HG03280 (cell line): Measurements from ENCODE around the gene HTR3B.
"Not testable (repeated sequence)": the region's sequence is repeated elsewhere in the genome, so short reads cannot be mapped to it uniquely, and the experiment has no call there.

Experiments used
- ATAC-seq: cut with Tn5 transposase; IDR thresholded peaks from one replicate; pipeline ENCODE4 v1.9.1; 2021; ENCODE audit warnings: mild to moderate bottlenecking, moderate library complexity; ENCODE audit not compliant: unreplicated experiment

Gene HTR3B

DNA sequence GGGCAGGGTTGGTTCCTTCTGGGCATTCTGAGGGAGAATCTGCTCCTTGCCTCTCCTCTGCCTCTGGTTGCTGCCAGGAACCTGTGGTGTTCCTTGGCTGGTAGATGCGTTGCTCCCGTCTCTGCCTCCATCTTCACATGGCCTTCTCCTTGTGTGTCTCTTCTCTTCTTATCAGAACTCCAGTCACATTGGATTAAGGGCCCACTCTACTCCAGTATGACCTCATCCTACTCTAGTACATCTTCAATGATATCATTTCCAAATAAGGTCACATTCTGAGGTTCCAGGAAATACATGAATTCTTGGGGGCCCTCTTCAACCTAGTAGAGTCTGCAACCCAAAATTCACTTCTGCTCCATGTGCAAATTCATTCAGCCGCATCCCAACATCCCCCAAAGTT lies 33.3 kb downstream of the HTR3B start:
- no peak for ATAC-seq

DNA sequence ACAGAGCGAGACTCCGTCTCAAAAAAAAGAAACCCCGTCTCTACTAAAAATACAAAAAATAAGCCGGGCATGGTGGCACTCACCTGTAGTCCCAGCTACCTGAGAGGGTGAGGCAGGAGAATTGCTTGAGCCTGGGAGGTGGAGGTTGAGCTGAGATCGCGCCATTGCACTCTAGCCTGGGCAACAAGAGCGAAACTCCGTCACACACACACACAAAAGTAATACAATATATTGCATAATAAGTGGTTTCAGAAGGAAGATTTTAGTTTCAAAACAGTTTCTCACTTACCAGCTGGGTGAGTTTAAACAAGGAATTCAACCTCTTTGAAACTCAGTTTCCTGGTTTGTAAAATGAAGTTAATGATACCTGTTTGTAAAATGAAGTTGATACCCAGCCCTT lies 37.7 kb downstream of the HTR3B start:
- no peak for ATAC-seq

DNA sequence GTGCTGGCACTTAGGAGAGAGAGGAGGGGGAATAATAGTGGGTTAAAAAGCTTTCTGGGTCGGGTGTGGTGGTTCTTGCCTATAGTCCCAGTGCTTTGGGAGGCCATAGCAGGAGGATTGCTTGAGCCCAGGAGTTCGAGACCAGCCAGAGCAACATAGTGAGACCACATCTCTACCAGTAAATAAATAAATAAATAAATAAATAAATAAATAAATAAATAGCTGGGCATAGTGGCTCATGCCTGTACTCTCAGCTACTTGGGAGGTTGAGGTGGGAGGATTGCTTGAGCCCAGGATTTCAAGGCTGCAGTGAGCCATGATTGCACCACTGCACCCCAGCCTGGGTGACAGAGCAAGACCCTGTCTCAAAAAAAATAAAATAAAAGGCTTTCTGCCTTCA lies 41.6 kb downstream of the HTR3B start:
- not testable (repeated sequence) for ATAC-seq

DNA sequence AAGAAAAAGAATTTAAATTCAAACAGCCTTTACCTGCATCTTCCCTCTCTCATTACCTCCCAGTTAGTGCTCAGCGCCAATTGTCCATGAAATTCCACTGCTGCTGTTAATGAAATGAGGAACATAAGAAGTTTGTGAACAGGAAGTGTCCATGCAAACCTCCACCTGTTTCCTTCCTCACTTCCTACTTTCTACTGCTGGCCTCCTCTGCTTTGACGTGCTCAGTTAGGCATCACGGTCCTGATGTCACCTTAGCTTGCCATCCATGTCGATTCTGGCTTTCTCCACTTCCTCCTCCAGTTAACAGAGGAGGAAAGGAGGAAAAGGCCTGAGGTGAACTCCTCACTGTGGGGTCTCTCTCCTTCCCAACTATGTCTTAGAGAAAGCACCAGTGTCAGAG lies 43.4 kb downstream of the HTR3B start:
- ATAC-seq, result no peak

DNA sequence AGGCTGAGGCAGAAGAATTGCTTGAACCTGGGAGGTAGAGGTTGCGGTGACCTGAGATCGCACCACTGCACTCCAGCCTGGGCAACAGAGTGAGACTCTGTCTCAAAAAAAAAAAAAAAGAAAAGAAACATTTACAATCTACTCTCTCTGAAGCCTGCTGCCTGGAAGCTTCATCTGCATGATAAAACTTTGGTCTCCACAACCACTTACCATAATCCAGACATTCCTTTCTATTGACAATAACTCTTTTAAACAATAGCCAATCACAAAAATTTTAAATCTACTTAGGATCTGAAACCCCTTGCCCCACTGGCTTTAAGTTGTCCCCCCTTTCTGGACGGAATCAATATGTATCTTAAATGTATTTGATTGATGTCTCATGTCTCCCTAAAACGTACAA lies 45.3 kb downstream of the HTR3B start:
- ATAC-seq, result no peak

DNA sequence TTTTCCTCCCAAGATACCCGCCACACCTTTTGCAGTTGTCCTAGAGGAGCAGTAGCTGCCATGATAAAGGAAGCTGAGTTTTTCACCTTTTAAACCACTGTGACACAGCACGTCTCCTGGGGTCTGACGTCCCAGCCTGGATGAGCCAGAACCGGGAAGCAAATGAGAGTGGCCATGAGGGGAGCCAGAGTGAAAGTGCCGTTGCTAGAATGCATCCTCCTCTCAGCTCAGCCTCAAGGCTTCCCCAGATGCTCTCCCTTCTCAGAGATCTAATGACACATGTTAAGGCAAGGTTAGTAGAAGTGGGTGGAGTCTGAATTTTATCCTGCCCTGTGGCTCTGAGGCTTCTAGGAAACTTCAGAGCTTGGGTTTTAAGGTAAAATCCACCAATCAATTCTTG lies 46.9 kb downstream of the HTR3B start:
- ATAC-seq, result no peak

DNA sequence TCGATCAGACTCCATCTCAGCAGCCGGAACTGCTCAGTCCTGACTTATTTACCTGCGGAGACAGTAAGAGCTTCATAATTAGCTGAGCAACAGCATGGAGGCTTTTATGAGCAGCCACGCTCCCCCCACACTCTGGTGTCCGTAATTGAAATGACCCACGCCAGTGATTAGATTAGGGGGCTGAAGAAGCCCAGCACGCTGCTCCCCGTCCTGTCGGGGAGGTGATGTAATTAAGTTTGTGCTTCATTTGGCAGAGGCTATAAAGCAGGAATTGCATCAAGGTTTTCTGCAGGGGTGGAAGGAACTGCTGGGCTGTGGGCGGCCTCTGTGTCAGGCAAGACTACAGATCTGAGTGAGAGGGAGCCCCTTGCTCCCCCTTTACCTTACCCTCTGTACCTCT lies 47.5 kb downstream of the HTR3B start:
- no peak for ATAC-seq

DNA sequence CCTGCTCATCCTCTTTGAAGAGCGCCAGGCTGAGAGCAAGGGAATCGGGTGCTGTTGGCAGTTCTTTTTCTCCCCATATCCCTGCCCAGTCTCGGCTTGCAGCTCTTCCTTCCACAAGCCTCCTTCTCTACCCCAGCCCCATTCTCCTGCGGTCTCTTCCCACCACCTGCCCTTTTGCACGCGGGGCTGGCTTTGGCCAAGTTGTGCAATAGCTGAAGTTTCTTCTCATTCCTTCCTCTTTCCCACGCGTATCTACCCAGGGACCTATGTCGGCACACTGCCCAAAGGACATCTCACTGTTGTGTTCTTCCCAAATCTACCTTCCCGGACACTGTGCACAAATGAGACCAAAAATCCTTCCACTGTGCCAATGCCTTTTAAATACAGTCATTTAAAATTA lies 48.0 kb downstream of the HTR3B start:
- no peak for ATAC-seq

DNA sequence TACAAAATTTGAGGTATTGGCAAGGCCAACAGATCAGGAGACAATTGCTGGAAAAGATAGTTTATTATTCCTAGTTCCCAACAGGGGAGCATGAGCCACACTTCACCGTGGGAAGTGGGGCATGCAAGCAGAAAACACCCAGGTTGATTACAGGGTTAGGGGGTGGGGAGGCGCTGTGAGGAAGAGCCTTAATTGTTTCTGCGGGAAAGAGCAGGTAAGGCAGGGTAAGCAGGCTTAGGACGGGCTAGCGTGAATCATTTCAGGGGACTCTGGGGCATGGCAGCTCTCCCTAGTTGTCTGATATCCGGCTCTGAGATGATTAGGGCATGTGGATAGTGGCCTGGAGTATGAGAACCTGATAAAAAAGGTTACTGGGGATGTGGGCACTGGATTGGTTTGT lies 49.6 kb downstream of the HTR3B start:
- ATAC-seq, result no peak

DNA sequence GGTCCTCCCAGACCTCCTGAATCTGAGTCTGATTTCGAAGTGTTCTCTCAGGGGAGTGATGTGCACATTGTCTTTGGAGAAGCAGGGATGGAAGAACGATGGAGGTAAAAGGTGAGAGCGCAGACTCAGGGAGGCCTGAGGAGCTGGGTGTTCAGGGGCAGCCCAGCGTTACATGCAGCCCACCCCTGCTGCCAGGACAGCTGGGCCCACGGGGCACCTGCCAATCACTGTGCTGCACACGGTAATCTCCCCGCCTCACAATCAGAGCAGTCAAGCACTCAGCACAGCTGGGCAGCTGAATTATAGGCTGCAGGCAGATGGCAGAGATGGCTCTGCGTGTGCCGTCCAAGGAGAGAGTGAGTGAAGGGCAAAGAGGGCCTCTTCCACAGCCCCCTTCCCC lies 52.4 kb downstream of the HTR3B start:
- ATAC-seq, result no peak

DNA sequence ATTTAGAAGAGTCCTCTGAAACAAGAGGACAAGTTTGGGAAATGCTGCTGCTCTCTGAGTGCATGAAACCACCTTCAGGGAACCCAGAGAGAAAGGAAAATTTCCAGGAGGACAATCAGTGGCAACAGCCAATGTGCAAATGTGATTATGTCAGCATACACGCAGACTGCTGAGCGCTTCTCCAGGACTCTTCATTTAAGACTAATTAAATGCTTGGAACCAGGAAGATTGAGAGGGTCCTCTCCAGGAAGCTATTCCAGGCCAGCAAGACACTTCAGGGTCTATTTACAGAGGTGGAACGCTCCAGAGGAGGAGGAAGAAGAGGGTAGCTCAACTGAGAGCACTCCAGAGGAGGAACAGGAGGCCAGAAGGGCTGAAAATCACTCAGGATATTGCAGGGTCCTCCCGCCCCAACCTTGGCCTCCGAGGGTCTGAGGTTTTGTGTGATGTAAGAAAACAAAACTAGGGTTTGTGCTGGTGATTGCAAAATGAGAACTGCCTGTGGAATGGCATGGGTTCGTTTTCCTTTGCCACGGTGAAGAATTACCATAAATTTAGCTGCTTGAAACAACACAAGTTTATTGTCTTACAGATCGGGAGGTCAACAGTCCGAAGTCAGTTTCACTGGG lies 56.2 kb downstream of the HTR3B start:
- no peak for ATAC-seq

DNA sequence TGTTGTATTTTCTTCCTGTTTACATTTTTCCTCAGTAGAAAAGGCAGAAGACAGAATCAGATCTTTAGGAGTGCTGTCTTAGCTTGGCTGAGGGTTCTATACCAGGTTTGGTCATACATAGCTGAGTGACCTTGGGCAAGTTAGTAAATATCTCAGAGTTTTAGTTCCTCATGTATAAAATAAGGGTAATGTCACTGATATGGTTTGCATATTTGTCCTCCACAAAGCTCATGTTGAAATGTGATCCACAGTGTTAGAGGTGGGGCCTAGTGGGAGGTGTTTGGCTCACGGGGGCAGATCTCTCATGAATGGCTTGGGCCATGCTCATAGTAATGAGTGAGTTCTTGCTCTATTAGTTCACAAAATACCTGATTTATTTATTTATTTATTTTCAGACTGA lies 62.8 kb downstream of the HTR3B start:
- no peak for ATAC-seq

DNA sequence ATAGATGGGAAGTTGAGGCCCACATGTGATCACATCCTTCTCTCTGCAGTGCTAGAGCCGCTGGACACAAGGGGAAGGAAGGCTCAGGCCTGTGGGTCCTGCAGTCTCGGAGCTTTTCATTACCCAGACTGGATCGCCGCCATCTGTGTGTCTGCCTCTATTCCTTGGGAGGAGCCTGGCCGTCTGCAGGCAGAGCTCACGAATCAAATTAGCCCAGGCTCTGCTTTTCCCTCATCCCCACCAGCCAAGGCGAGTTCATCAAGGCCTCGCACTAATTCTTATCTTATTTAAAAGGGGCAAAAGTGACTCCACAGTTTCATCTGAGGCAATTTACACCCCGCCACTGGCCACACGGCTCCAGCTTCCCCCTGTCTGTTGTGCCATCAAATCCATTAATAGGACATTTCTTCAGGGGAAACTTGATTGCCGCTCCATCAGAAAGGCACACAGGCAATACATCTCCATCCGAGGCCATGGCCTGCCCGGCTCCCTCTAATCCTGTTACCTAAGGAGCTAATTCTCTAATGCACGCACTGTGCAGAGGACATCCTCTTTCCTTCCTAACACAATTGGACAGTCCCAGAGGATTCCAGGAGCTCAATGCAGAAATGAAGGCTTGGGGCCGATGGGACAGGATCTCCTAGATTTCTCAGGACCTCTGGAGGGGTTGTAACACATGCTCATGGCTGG lies 67.1 kb downstream of the HTR3B start:
- no peak for ATAC-seq

DNA sequence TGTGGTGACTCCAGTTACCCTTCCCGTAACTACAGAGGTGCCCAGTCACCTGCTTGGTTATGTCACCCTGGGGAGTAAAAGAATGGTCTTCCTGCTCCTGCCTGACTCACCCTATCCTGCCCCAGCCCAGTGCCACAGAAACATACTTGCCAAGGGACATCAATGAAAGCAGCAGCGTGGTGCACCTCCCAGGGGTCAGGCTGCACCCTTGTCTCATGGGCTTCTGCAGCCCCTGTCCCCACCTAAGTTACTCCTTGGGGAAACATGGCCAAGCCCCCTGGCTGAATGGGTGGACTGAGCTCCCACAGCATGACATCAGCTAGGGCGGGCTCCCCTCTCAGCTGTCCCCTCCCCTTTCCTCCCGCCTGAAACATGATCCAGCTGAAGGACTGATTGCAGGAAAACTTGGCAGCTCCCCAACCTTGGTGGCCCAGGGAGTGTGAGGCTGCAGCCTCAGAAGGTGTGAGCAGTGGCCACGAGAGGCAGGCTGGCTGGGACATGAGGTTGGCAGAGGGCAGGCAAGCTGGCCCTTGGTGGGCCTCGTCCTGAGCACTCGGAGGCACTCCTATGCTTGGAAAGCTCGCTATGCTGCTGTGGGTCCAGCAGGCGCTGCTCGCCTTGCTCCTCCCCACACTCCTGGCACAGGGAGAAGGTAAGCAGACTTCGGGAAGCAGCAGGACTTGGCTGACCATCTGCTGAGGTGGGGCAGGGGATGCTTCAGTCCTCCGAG lies 70.3 kb downstream of the HTR3B start, which contains the start of gene HTR3A:
HTR3A (plus strand) TSS at position 368 of the 730 bp plus-strand sequence; CDS start at position 586, 218 bp downstream.
- no peak for ATAC-seq

DNA sequence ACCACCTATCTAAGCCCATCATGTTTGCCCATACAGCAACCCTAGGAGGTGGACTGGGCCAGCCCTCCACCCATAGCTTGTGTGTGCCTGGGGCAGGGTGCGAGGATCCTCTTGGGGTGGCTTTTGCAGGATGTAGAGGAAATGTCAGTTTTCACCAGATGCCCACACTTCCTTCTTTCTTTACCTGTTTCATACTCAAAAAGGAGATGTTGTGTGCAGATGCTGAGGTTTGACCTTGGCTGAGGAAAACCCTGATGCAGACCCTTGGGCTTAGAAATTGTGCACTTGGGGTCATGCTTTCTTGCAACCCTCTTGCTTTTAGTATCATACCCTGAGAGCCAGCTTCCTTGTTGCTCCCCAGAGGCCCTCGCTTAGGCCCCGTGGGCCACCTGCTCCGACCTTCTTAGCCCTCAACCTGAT lies 72.5 kb downstream of the HTR3B start:
- no peak for ATAC-seq

DNA sequence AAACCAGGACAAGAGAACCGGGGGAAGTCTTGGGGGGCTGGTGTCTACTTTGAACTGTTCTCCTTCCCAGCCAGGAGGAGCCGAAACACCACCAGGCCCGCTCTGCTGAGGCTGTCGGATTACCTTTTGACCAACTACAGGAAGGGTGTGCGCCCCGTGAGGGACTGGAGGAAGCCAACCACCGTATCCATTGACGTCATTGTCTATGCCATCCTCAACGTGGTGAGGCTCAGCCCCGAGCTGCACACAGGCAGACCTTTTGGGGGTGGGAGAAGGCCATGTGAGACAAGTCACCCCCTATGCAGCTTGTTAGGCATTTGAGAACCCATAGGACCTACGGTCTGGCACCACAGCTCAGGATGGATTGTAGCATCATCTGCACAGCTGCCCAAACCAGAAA lies 73.1 kb downstream of the HTR3B start:
- ATAC-seq, result no peak

DNA sequence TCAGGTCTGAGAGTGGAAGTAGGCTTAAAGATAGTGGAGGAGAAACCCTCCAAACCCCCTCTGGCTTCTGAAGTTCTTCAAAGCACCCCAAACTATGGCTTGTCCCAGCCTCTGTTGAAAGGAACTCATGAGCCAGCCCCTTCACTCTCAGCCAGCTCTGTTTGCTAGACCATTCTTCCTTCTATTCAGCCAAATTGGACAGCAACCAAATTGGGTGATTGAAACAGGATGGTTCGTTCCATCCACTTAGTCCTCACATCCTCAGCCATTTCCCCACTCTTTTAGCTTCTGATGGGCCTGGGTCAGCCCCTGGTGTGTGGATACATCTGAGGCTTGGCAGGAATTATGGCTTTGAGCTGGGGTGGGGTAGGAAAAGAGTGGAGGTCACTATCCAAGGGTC lies 74.8 kb downstream of the HTR3B start:
- no peak for ATAC-seq

DNA sequence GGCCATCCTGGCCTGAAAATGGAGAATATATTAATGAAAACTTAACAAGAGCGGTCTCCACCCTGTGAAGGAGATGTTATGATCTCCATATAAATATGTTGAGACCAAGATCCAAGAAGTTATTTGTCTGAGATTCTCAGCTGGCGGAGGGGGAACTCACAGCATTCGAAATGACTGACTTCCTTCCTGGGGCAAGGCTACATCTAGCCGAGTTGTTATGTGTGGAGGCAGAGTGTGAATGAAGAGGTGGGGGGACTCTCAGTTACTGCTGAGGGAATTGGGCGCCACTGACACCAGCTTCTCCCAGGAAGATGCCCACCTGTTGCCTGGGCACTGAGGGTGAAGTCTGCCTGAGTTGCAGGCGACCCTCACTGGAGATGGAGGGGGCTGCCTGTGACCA lies 76.2 kb downstream of the HTR3B start:
- ATAC-seq, result no peak

DNA sequence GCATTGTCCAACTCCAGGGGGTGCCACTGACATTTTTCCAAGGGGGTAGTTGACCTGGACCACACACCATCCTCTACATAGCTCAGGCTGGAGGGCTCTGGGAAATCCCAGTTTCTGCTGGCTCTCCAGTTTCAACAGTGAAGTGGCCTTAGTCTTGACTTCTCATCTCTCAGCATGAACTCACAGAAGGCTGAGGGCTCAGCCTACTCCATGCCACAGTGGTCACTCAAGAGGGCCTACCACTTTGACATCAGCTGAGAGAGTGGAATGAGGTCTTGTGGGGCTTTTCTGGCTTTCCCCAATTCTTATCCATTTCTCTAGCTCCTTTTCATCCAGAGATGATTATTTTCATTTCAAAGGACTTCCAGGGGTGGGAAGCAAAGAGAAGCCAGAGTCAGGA lies 77.7 kb downstream of the HTR3B start:
- ATAC-seq, result no peak

DNA sequence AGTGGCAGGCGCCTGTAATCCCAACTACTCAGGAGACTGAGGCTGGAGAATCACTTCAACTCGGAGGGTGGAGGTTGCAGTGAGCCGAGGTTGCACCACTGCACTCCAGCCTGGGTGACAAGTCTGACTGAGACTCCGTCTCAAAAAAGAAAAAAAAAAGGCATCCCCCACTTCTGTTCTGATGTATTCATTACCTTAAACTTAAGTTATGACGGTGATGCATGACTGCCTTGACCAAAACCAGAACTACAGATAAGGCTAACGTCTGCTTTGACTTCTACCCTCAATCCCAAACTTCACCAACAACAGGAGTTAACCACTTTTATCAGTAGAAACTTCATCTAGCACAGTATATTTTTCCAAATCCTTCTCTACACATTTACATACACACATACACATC lies 80.2 kb downstream of the HTR3B start:
- no peak for ATAC-seq

DNA sequence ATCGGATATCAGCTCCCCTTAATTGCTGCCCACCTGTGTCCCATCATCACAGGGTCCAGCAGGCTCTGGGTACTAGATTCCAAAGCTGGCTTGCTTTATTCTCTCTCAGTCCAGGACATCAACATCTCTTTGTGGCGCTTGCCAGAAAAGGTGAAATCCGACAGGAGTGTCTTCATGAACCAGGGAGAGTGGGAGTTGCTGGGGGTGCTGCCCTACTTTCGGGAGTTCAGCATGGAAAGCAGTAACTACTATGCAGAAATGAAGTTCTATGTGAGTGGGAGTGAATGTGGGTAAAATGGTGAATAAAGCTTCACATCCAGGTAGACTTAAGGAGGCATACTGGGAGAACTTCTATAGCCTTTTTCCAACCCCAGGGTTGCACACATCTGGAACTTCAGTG lies 81.3 kb downstream of the HTR3B start:
- ATAC-seq, result no peak
